GM19193 (cell line): Measurements from ENCODE around the gene PHACTR3.

Experiments used
- POLR2A ChIP-seq: IDR thresholded peaks from 4 replicates; pipeline ENCODE4 v1.6.1; 2011; ENCODE audit not compliant: insufficient read depth, insufficient read length; ENCODE audit errors: extremely low read depth

The PHACTR3 gene

GRCh38 chr20:59665656-59666555 lies 61.6 kb downstream of the PHACTR3 start:
- no peak for TF ChIP-seq POLR2A

- no peak for TF ChIP-seq POLR2A
These were observed 62.2 kb downstream of the PHACTR3 start for GRCh38 chr20:59666586-59666985.

DNA sequence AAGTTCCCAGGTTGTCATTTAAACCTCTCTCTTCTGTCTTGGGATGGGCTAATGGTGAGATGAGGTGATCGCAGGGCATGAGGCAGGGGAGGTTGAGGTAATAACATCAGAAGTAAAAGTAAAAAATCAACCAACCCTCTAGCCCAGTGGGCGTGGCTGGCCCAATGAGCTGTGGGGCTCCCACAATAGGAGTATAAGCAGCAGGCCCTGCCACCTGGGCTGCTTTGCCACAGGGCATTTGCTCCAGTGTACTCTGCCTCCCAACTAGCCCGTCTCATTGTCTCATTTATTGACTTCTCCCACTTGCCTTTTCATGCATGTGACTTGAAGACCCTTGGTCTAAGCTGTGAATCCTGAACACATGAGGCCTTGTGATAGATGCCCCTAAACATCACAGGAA lies 62.8 kb downstream of the PHACTR3 start:
- TF ChIP-seq POLR2A, result no peak

DNA sequence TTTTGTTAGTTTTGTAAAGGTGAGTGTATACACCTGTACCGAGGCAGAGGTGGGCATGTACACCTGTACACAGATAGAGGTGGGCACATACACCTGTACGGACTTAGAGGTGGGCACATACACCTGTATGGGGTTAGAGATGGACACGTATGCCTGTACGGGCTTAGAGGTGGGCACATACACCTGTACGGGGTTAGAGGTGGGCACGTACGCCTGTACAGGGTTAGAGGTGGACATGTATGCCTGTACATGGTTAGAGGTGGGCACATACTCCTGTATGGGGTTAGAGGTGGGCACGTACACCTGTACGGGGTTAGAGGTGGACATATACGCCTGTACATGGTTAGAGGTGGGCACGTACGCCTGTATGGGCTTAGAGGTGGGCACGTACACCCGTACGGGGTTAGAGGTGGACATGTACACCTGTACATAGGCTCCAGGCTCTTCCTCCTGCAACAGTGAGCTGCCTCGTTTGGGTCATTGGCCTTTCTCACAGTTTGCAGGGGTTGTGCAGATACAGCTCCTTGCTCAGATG lies 63.7 kb downstream of the PHACTR3 start:
- TF ChIP-seq POLR2A, result no peak

DNA sequence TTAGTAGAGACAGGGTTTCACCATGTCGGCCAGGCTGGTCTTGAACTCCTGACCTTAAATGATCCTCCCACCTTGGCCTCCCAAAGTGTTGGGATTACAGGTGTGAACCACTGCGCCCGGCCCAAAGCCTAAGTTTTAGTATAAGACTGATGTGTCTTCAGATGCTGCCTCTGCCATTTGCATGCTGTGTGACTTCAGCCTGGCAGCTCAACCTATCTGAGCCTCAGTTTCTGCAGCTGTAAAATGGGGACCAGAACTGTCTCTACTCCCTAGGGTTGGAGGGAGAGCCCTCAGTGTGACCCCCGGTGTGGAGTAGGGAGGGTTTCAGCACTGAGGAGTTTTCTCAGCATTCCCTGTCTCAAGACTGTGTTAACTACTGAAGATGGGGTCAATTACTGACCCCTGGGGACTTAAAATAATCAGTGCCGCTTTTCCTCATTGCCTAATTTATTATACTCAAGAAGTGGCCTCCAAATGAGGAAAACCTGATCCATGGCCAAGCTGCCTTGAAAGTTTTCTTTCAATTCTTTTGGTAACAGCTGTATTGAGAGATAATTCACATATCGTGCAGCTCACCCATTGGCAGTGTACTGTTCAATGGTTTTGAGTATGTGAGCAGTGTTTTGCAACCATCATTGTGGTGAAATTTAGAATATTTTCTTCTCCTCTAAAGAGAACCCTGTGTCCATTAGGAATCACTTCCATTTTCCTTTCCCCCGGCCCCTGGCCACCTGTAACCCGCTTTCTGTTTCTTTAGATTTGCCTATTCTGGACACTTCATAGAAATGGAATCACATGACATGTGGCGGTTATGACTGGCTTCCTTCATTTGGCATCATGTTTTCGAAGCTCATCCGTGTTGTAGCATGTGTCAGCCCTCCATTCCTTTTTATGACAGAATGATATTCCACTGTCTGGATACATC lies 64.8 kb downstream of the PHACTR3 start:
- TF ChIP-seq POLR2A, result no peak

DNA sequence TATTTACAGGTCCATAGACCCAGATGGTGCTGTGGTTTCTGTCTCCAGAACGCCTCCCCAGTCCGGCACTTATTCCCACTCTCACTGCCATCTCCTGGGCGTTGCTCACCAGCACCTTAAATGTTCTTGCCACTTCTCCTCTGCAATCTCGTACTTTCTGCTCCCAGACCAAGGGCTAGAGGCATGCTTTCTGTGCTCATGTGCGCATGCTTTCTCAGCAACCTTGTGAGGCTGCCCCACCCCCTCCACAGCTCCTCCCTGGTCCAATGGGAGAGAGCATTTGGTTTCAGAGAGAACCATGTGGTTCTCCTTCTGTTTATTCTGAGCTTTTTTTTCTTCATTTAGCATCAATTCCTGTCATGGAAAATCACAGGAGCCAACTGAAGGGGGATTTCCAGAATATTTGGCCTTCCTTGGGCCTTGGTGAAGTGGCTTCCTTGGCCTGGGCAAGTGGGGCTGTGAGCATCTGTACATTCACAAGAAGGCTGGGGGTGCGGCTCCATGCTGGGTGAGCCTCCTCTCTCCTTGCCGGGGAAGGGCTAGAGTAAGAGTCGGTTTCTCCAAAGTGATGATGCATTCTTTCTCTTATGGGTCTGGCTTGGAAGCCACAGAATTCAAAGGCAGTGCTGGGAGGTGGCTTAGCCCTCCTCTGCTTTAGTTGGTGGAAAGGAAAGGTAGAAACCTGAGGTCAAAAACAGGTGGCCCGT lies 66.6 kb downstream of the PHACTR3 start:
- no peak for TF ChIP-seq POLR2A

DNA sequence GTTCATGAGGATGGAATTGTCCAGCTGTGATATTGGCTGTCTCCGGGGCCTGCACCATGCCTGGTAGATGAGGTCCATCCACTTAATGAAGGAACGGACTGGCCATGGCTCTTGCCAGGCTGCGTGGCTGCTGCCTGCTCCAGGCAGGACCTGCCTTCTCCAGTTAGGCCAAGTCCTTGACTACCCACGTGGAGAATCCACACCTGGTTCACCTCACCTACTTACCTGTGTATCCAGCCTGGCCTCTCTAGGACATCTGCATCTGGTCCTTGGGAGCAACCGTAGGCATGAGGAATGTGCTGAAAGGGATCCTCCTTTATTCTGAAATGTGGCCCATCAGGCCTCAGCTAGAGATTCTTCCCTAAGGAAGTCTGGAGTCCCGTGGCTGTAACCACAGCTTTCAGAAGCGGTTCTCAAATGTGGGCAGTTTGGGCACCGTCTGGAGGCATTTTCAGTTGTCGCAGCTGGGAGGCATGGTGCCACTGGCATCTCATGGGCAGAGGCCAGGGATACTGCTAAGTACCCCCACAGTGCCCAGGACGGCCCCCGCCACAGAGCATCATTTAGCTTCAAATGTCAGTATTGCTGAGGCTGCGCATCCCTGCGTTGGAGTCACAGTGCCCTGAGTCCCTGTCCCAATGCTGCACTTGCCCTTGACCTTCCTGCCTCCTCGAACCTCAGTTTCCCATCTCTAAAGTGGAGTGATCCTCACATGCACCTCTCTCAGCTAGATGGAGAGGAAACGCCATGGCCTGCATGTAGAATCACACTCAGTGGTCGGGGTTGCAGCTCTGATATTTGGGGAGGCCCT lies 67.5 kb downstream of the PHACTR3 start:
- no peak for TF ChIP-seq POLR2A

DNA sequence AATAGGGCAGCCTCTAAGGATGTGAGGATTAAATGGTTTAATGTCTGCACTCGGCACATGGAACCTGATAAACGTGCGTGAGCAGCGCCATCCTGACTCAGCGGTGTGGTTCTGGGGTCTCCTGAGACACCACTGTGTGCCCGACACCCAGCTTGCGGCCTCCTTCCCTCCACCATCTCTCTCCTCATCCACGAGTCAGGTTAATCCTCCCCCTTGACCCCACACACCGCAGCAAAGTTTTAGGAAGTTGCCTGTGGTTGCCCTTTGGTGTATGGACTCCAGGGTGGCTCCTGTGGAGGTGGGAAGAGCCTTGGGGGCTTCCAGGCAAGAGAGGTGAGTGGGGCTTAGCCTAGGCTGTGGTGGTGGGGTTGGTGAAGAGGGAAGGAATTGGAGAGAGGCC lies 68.2 kb downstream of the PHACTR3 start:
- no peak for TF ChIP-seq POLR2A

GRCh38 chr20:59673288-59673997 lies 69.1 kb downstream of the PHACTR3 start:
- no peak for TF ChIP-seq POLR2A

DNA sequence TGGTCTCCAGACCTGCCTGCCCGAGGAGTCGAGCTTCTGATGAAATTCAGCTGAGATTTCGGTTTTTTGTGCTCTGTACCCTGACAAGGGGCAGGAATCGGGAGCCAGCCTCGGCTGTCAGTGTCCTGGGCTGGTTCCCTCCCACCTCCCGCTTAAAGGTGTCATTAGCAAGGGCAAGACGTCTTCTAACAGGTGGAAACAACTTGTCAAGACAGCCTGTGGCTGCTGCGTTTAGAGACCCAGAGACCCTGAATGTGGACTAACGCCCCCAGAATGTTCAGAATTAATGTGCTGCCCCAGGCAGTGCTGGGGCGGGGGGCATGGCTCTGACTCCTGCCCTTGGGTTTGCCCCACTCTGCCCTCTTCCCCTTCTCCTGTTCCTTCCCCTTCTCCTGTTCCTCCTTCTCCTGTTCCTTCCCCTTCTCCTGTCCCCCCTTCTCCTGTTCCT lies 69.7 kb downstream of the PHACTR3 start:
- TF ChIP-seq POLR2A, result no peak

- TF ChIP-seq POLR2A, result no peak
These were observed 71.9 kb downstream of the PHACTR3 start for GRCh38 chr20:59676126-59676850.

DNA sequence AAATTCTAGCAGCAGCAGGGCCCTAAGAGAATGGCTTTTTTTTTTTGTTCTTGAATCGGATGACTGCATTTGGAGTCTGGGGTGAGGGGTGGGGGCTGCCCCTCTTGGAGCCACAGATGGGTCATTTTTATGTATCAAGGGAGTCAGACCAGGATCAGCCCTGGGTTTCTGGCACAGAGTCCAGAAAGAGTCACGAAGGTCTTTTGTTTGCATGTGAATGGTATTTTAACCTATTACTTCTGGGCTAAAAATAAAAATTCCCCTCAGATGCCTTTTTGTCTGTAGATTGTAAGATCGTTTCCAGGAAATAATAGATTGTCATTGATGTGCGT lies 72.5 kb downstream of the PHACTR3 start:
- TF ChIP-seq POLR2A, result no peak

DNA sequence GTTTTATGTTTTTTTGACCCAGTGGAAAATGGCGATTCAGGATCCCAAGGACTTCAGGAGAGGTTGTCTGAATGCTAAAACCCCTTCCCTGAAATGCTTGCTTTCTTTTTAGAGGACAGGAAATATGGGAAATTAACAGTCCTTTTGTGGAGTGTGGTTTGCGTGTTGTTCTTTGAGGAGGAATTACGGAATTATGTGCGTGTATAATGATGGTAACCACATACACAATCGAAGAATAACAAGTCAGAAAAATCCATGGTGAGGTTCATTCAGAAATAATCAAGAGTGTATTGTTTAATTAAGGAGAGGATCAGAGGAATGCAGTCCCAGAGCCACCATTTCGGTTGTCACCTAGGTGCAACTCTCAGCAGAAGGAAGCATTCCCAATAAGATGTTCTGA lies 73.2 kb downstream of the PHACTR3 start:
- TF ChIP-seq POLR2A, result no peak
